HS-5 (cell line): ENCODE results near the gene SNX9.

Source experiments
- DNase-seq: peaks from one replicate; pipeline ENCODE4 v3.0.0-alpha.2; 2012; ENCODE audit warnings: low read depth

SNX9 gene

GRCh38 chr6:157859775-157860504, 36.9 kb downstream of the SNX9 start:
- no peak for DNase-seq

GRCh38 chr6:157860505-157860991, 37.5 kb downstream of the SNX9 start:
- no peak for DNase-seq

GRCh38 chr6:157861184-157861583, 38.1 kb downstream of the SNX9 start:
- DNase-seq, result no peak

- no peak for DNase-seq
Measured at GRCh38 chr6:157861814-157862213, 38.8 kb downstream of the SNX9 start.

- no peak for DNase-seq
Measured at GRCh38 chr6:157862706-157863105, 39.7 kb downstream of the SNX9 start.

- no peak for DNase-seq
Measured at GRCh38 chr6:157864185-157864761, 41.2 kb downstream of the SNX9 start.

- no peak for DNase-seq
Measured at GRCh38 chr6:157865249-157865648, 42.2 kb downstream of the SNX9 start.

- no peak for DNase-seq
Measured at GRCh38 chr6:157867155-157867559, 44.1 kb downstream of the SNX9 start.

GRCh38 chr6:157867981-157868380, 44.9 kb downstream of the SNX9 start:
- no peak for DNase-seq

GRCh38 chr6:157868835-157869234, 45.8 kb downstream of the SNX9 start:
- DNase-seq, result no peak

GRCh38 chr6:157869673-157870302, 46.7 kb downstream of the SNX9 start:
- no peak for DNase-seq

- no peak for DNase-seq
Measured at GRCh38 chr6:157873735-157874344, 50.8 kb downstream of the SNX9 start.

GRCh38 chr6:157877149-157877548, 54.1 kb downstream of the SNX9 start:
- DNase-seq, result no peak

- DNase-seq, result no peak
Measured at GRCh38 chr6:157877573-157878438, 54.8 kb downstream of the SNX9 start.

- DNase-seq, result no peak
Measured at GRCh38 chr6:157879034-157879872, 56.2 kb downstream of the SNX9 start.

- no peak for DNase-seq
Measured at GRCh38 chr6:157879873-157880254, 56.8 kb downstream of the SNX9 start.

- DNase-seq, result no peak
Measured at GRCh38 chr6:157880534-157880933, 57.5 kb downstream of the SNX9 start.

GRCh38 chr6:157881342-157881741, 58.3 kb downstream of the SNX9 start:
- no peak for DNase-seq

GRCh38 chr6:157884756-157885155, 61.7 kb downstream of the SNX9 start:
- DNase-seq, result no peak

GRCh38 chr6:157885211-157885788, 62.3 kb downstream of the SNX9 start:
- no peak for DNase-seq

GRCh38 chr6:157885876-157886275, 62.8 kb downstream of the SNX9 start:
- DNase-seq, result no peak
